K562 (cell line): ENCODE measurements around the gene LIPH.

Source experiments
- ARHGAP35 ChIP-seq: fragments of 450-650 bp; IDR thresholded peaks from 2 replicates; pipeline ENCODE4 v1.6.1; 2018; ENCODE audit not compliant: partially characterized antibody
- BCLAF1 ChIP-seq, 2 experiments: fragments of 450-650 bp in 1 of 2; IDR thresholded peaks; 2 replicates each; pipeline ENCODE4 v1.6.1; 2011 to 2017; ENCODE audit warnings: low read depth in 2 of 2, antibody characterized with exemption in 1 of 2, borderline replicate concordance in 1 of 2, low read length in 1 of 2, mild to moderate bottlenecking in 1 of 2, mixed read lengths in 1 of 2; ENCODE audit not compliant: control insufficient read depth in 1 of 2
- CHD1 ChIP-seq: fragments of 200-600 bp; sonication (generic); IDR thresholded peaks from one replicate; pipeline ENCODE4 v1.6.1; 2012; ENCODE audit warnings: mild to moderate bottlenecking, moderate library complexity, low read length, inconsistent platforms
- EZH2 ChIP-seq: IDR thresholded peaks from 2 replicates; pipeline ENCODE4 v1.6.1; 2012; ENCODE audit warnings: low read depth, mild to moderate bottlenecking, inconsistent platforms, low read length, borderline replicate concordance
- POLR2A ChIP-seq: fragments of 450-650 bp; conservative IDR thresholded peaks from 2 replicates; pipeline ENCODE4 v1.6.1; 2016
- TCF7L2 ChIP-seq: fragments of 150-350 bp; IDR thresholded peaks from 2 replicates; pipeline ENCODE4 v1.6.1; 2016; ENCODE audit warnings: low read depth, mild to moderate bottlenecking, low read length, moderate library complexity
- ZNF639 ChIP-seq, 2 experiments: fragments of 200-800 bp in 1 of 2; sonication (Bioruptor generic) in 1 of 2; sonication (generic) in 1 of 2; formaldehyde crosslinking in 1 of 2; IDR thresholded peaks in 1 of 2; conservative IDR thresholded peaks in 1 of 2; 2 replicates each; pipeline versions ENCODE4 v1.5.0 to v1.6.1; 2016 to 2020; ENCODE audit warnings: missing compliant biosample characterization in 1 of 2, missing genetic modification characterization in 1 of 2, missing genetic modification reagents in 1 of 2
- ZNF75A ChIP-seq: fragments of 450-650 bp; formaldehyde crosslinking; IDR thresholded peaks from 2 replicates; pipeline ENCODE4 v1.4.0; 2020; ENCODE audit warnings: mild to moderate bottlenecking

GRCh38 chr3:185457376-185457775, 95.0 kb downstream of the LIPH start:
- TF ChIP-seq ARHGAP35 = no peak
- TF ChIP-seq TCF7L2 = no peak
- TF ChIP-seq POLR2A = no peak
- TF ChIP-seq ZNF75A (CRISPR knock-in tag) = no peak
- no peak for TF ChIP-seq BCLAF1 (IDR thresholded peaks at IDR 0.05; ENCODE audit: borderline replicate concordance in 1 of 2, control insufficient read depth in 1 of 2, low read depth in 2 of 2, low read length in 1 of 2)
- no peak for TF ChIP-seq CHD1
- TF ChIP-seq EZH2 = no peak
- TF ChIP-seq ZNF639 (CRISPR knock-in tag; conservative IDR thresholded peaks at IDR 0.05 in 1 of 2, IDR thresholded peaks at IDR 0.05 in 1 of 2) = no peak
